Measurements from ENCODE around the gene DLD. TPM values are rescaled to one million over a fixed set of nuclear protein-coding genes. Genes with fewer than 3 reads are reported as not detected.

Gene DLD
- total and polyA plus RNA-seq, 2 experiments from 2014 or later: 38.1 to 76.2 TPM

DNA sequence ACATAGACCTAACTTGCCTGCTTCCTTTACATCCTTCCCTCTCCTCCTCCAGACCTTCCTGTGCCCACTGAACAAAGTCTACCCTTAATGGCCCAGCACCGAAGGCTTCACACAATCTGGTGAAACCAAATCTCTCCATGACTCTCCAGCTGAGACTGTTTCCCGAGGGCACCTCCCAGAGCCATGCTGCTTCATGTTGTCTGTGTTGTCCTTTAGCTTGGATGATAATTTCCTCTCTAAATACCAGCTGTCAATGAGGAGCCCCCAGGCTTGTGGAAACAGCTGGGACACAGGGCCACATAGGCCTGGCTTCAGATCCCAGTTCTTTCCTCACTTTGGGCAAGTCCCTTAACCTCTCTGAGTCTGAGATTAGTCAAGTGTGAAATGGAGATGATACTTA is 54.3 kb downstream of the DLD start (continued):
- TF ChIP-seq, protein P1, sequence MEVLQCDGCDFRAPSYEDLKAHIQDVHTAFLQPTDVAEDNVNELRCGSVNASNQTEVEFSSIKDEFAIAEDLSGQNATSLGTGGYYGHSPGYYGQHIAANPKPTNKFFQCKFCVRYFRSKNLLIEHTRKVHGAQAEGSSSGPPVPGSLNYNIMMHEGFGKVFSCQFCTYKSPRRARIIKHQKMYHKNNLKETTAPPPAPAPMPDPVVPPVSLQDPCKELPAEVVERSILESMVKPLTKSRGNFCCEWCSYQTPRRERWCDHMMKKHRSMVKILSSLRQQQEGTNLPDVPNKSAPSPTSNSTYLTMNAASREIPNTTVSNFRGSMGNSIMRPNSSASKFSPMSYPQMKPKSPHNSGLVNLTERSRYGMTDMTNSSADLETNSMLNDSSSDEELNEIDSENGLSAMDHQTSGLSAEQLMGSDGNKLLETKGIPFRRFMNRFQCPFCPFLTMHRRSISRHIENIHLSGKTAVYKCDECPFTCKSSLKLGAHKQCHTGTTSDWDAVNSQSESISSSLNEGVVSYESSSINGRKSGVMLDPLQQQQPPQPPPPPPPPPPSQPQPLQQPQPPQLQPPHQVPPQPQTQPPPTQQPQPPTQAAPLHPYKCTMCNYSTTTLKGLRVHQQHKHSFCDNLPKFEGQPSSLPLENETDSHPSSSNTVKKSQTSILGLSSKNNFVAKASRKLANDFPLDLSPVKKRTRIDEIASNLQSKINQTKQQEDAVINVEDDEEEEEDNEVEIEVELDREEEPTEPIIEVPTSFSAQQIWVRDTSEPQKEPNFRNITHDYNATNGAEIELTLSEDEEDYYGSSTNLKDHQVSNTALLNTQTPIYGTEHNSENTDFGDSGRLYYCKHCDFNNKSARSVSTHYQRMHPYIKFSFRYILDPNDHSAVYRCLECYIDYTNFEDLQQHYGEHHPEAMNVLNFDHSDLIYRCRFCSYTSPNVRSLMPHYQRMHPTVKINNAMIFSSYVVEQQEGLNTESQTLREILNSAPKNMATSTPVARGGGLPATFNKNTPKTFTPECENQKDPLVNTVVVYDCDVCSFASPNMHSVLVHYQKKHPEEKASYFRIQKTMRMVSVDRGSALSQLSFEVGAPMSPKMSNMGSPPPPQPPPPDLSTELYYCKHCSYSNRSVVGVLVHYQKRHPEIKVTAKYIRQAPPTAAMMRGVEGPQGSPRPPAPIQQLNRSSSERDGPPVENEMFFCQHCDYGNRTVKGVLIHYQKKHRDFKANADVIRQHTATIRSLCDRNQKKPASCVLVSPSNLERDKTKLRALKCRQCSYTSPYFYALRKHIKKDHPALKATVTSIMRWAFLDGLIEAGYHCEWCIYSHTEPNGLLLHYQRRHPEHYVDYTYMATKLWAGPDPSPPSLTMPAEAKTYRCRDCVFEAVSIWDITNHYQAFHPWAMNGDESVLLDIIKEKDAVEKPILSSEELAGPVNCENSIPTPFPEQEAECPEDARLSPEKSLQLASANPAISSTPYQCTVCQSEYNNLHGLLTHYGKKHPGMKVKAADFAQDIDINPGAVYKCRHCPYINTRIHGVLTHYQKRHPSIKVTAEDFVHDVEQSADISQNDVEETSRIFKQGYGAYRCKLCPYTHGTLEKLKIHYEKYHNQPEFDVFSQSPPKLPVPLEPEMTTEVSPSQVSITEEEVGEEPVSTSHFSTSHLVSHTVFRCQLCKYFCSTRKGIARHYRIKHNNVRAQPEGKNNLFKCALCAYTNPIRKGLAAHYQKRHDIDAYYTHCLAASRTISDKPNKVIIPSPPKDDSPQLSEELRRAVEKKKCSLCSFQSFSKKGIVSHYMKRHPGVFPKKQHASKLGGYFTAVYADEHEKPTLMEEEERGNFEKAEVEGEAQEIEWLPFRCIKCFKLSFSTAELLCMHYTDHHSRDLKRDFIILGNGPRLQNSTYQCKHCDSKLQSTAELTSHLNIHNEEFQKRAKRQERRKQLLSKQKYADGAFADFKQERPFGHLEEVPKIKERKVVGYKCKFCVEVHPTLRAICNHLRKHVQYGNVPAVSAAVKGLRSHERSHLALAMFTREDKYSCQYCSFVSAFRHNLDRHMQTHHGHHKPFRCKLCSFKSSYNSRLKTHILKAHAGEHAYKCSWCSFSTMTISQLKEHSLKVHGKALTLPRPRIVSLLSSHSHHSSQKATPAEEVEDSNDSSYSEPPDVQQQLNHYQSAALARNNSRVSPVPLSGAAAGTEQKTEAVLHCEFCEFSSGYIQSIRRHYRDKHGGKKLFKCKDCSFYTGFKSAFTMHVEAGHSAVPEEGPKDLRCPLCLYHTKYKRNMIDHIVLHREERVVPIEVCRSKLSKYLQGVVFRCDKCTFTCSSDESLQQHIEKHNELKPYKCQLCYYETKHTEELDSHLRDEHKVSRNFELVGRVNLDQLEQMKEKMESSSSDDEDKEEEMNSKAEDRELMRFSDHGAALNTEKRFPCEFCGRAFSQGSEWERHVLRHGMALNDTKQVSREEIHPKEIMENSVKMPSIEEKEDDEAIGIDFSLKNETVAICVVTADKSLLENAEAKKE (CRISPR knock-in tag; IDR thresholded peaks at IDR 0.05): no peak
- TF ChIP-seq JUNB (IDR thresholded peaks at IDR 0.05; ENCODE audit: unreplicated experiment) (no peak), ZNF114 (CRISPR knock-in tag; IDR thresholded peaks at IDR 0.05) (no peak), CREB1 (CRISPR knock-in tag; IDR thresholded peaks at IDR 0.05; ENCODE audit: low read depth) (no peak), STAT1 (IDR thresholded peaks at IDR 0.05; ENCODE audit: unreplicated experiment) (no peak), NANOG (IDR thresholded peaks at IDR 0.05; ENCODE audit: borderline replicate concordance) (no peak), ETS1 (IDR thresholded peaks at IDR 0.05) (no peak), EZH2phosphoT487 (IDR thresholded peaks at IDR 0.05; ENCODE audit: unreplicated experiment) (no peak)
- TF ChIP-seq, protein P2, sequence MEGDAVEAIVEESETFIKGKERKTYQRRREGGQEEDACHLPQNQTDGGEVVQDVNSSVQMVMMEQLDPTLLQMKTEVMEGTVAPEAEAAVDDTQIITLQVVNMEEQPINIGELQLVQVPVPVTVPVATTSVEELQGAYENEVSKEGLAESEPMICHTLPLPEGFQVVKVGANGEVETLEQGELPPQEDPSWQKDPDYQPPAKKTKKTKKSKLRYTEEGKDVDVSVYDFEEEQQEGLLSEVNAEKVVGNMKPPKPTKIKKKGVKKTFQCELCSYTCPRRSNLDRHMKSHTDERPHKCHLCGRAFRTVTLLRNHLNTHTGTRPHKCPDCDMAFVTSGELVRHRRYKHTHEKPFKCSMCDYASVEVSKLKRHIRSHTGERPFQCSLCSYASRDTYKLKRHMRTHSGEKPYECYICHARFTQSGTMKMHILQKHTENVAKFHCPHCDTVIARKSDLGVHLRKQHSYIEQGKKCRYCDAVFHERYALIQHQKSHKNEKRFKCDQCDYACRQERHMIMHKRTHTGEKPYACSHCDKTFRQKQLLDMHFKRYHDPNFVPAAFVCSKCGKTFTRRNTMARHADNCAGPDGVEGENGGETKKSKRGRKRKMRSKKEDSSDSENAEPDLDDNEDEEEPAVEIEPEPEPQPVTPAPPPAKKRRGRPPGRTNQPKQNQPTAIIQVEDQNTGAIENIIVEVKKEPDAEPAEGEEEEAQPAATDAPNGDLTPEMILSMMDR (conservative IDR thresholded peaks at IDR 0.05; ENCODE audit: low read depth in 2 of 2): no peak

Measured in GM23338 (cell line).